ENCODE results near the gene GSPT2.

The GSPT2 gene

GRCh38 chrX:51728202-51728601 lies 15.0 kb upstream of the GSPT2 start:
- no peak overlapping the region for H3K27ac ChIP-seq
- H3K27me3 ChIP-seq (ENCODE audit: insufficient read depth, low read depth), result no peaks in the 10 kb centered on the region
- no peaks in the 10 kb centered on the region for H3K79me2 ChIP-seq (ENCODE audit: insufficient read depth, low read depth)
- H4K20me1 ChIP-seq (ENCODE audit: insufficient read depth), result no peaks in the 10 kb centered on the region
- H3K36me3 ChIP-seq (ENCODE audit: insufficient read depth), result no peaks in the 10 kb centered on the region
- H3K4me2 ChIP-seq, result no peak overlapping the region
- H3K9ac ChIP-seq, result no peak overlapping the region
- TF ChIP-seq CTCF (conservative IDR thresholded peaks at IDR 0.05; ENCODE audit: low read depth, low read length), result no peak
- H2AFZ ChIP-seq (ENCODE audit: low read depth), result no peak overlapping the region
- H3K4me3 ChIP-seq (IDR thresholded peaks at IDR 0.05; ENCODE audit: insufficient read depth, low read depth, low read length), result no peak overlapping the region
- H3K4me1 ChIP-seq (ENCODE audit: low read depth, poor library complexity, severe bottlenecking), result no peaks in the 10 kb centered on the region

GRCh38 chrX:51737091-51737490 lies 6.2 kb upstream of the GSPT2 start:
- TF ChIP-seq CTCF (conservative IDR thresholded peaks at IDR 0.05; ENCODE audit: low read depth, low read length), result no peak
- Histone ChIP-seq H3K4me2 (no peak overlapping the region), H3K27ac (no peak overlapping the region), H2AFZ (ENCODE audit: low read depth) (no peak overlapping the region), H4K20me1 (ENCODE audit: insufficient read depth) (no peaks in the 10 kb centered on the region), H3K4me1 (ENCODE audit: low read depth, poor library complexity, severe bottlenecking) (no peaks in the 10 kb centered on the region), H3K27me3 (ENCODE audit: insufficient read depth, low read depth) (no peaks in the 10 kb centered on the region), H3K79me2 (ENCODE audit: insufficient read depth, low read depth) (no peaks in the 10 kb centered on the region), H3K9ac (no peak overlapping the region), H3K36me3 (ENCODE audit: insufficient read depth) (no peaks in the 10 kb centered on the region), H3K4me3 (IDR thresholded peaks at IDR 0.05; ENCODE audit: insufficient read depth, low read depth, low read length) (no peak overlapping the region)

- Histone ChIP-seq H3K79me2 (ENCODE audit: insufficient read depth, low read depth) (peaks cover 30% of the 10 kb centered on the region), H4K20me1 (ENCODE audit: insufficient read depth) (no peaks in the 10 kb centered on the region), H3K36me3 (ENCODE audit: insufficient read depth) (no peaks in the 10 kb centered on the region), H3K9ac (no peak overlapping the region; the same call in 1 of the 2 replicates), H2AFZ (ENCODE audit: low read depth) (peak overlapping the region; percentile 82), H3K4me2 (peak overlapping the region; percentile 62), H3K4me1 (ENCODE audit: low read depth, poor library complexity, severe bottlenecking) (peaks cover 25% of the 10 kb centered on the region), H3K4me3 (IDR thresholded peaks at IDR 0.05; ENCODE audit: insufficient read depth, low read depth, low read length) (no peak overlapping the region), H3K27ac (peak overlapping the region; percentile 71; the same call in 1 of the 2 replicates), H3K27me3 (ENCODE audit: insufficient read depth, low read depth) (no peaks in the 10 kb centered on the region)
- TF ChIP-seq CTCF (conservative IDR thresholded peaks at IDR 0.05; ENCODE audit: low read depth, low read length), result no peak
Measured at GRCh38 chrX:51742586-51742985, 656 bp upstream of the GSPT2 start.

- H2AFZ ChIP-seq (ENCODE audit: low read depth), result no peak overlapping the region
Measured at GRCh38 chrX:51747671-51748070, 4.4 kb downstream of the GSPT2 start.

More at GRCh38 chrX:51747671-51748070, 4.4 kb downstream of the GSPT2 start:
- no peaks in the 10 kb centered on the region for H3K27me3 ChIP-seq (ENCODE audit: insufficient read depth, low read depth)
- H4K20me1 ChIP-seq (ENCODE audit: insufficient read depth), result no peaks in the 10 kb centered on the region
- H3K79me2 ChIP-seq (ENCODE audit: insufficient read depth, low read depth), result peaks cover 30% of the 10 kb centered on the region
- H3K4me3 ChIP-seq (IDR thresholded peaks at IDR 0.05; ENCODE audit: insufficient read depth, low read depth, low read length), result no peak overlapping the region
- no peak for TF ChIP-seq CTCF (conservative IDR thresholded peaks at IDR 0.05; ENCODE audit: low read depth, low read length)
- no peak overlapping the region for H3K27ac ChIP-seq
- H3K36me3 ChIP-seq (ENCODE audit: insufficient read depth), result no peaks in the 10 kb centered on the region
- peaks cover 21% of the 10 kb centered on the region for H3K4me1 ChIP-seq (ENCODE audit: low read depth, poor library complexity, severe bottlenecking)
- no peak overlapping the region for H3K4me2 ChIP-seq
- no peak overlapping the region for H3K9ac ChIP-seq

Data from KMS-11 (cell line).